HG02571 (cell line): Measurements from ENCODE around the gene P2RX4.
"Not testable (repeated sequence)": the region's sequence is repeated elsewhere in the genome, so short reads cannot be mapped to it uniquely, and the experiment has no call there.

Experiments used
- ATAC-seq: cut with Tn5 transposase; IDR thresholded peaks from one replicate; pipeline ENCODE4 v1.9.1; 2021; ENCODE audit warnings: mild to moderate bottlenecking, moderate library complexity; ENCODE audit not compliant: unreplicated experiment

P2RX4 gene

DNA sequence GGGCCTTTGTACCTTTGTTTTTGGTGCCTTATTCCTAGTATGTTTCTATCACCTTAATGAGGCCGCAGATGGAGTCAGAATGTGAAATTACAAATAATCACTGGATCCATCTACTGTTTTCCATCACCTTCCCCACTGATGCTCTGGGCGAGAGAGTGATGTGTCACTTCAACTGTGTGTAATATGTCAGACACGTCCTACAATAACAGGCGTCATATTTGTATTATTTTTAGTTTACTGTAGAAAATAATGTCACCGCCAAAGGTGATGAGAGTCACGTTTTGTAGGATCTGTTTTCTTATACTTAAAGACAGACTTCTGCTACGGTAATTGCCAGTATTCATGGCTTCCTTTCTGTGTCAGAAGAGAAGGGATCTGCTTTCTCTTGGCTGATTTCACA is 22.4 kb upstream of the P2RX4 start:
- no peak for ATAC-seq

DNA sequence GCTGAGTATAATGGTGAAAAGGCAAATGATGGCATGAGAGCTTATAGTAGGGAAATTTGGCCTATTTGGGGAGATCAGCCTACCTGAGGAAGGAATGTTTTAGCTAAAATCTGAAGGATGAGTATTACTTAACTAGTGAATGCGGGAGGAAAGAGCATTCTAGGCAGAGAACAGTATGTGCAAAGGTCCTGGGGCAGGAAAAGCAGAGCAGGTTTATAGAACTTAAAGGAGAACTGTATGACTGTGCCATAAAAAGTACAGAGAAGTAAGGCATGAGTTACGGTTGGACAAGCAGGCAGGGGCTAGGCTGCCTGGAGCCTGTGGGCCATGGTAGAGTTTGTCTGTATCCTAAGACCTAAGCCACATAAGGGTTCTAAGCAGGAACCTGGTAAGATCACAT is 21.7 kb upstream of the P2RX4 start:
- no peak for ATAC-seq

DNA sequence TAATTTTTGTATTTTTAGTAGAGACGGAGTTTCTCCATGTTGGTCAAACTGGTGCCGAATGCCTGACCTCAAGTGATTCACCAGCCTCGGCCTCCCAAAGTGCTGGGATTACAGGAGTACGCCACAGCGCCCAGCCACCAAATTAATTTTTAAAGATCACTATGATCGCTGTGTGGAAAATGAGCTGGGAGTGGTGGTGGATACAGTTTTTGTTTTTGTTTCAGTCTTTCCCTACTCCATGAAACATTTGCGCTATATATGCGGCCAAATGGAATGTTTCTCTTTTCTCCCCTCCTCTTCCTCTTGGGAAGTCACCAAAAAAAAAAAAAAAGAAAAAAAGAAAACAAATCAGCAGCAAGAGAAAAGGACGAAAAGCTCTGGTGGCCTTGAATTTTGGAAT is 20.8 kb upstream of the P2RX4 start:
- ATAC-seq: no peak

DNA sequence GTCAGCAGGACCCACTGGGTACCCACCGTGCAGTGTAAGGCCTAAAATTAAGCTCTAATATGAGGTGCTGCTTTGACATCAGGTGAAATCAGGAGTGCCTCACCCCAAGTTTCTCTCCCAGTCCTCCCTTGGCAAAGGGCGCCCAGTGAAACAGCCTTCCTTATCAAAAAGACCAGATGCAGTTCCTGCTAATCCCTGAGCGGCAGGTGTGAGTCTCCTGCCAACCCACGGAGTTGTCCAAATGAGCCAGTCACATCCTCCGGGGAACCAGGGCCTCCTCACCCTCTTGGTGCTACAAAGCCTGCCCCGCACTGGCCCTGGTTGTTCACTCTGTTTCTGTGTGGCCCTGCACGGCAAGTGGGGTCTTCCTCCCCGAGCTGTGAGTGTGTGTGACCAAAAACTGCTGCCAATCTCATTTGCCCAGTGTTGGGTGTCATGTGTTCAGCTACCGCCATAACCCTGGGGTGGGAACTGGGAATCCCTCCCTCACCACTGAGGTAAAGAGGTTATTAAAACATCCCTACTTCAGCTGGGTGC is 20.2 kb upstream of the P2RX4 start:
- no peak for ATAC-seq

DNA sequence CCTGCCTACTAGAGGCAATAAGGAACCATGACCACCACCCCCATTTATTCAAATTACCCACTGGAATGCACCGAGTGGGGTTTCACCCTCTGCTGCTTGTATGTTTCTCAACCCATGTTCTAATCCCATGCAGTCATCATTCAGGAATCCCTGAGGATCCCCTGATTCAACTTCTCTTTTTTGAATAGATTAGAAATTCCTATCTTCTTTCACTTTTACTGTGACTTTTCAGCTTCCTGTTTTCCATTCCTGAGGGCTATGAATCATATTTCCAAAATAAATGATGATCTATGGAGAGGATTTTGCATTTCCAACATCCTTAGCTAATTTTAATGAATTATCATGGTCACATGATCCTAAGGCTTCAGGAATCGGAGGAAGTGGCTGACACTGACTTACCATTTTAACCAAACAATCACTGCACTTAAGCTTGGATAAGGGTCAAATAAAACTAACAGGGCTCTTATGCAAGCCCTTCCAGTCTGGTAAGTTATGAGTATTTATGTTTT is 19.4 kb upstream of the P2RX4 start:
- no peak for ATAC-seq

DNA sequence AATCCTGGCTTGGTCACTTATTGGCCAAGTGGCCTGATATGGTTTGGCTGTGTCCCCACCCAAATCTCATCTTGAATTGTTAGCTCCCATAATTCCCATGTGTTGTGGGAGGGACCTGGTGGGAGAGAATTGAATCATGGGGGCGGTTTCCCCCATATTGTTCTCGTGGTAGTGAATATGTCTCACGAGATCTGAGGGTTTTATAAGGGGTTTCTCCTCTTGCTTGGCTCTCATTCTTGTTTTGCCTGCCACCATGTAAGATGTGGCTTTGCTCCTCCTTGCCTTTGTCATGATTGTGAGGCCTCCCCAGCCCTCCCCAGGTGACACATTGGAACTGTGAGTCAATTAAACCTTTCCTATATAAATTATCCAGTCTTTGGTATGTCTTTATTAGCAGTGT is 18.8 kb upstream of the P2RX4 start:
- ATAC-seq: no peak

DNA sequence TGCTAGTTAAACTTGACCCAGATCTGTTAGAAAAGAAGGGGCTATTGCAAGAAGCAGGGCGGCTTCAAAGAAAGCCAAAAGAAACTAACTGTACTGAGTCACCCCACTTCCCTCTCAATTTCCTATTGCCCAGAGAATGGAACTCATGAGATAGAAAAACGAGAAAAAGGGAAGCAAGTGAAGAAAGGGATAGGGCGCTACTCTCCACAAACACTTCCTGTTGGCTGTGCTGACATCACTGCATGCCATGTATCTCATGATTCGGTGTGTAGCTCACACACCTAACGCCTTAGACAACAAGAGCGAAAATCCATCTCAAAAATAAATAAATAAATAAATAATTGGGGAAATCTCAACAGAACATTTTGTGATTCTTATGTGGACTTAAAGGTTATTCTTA is 13.0 kb upstream of the P2RX4 start:
- ATAC-seq: no peak

DNA sequence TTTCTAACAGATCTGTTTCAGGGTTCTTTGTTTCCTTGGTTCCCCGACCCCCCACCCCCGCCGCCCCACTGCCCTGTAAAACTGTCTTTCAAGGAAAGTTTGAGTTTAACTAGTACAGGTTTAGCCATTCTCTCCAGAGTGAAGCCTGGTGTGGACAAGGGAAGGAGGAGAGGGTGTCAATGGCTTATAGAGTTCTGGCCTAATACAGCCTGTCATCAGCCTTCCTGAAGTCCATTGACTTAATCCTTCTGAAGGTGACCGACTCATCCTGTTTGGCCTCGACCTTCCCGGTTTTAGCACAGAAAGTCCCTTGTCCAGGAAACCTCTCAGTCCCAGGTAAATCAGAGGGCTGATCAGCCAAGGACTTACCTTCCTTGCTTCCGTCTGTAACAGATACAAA is 11.0 kb upstream of the P2RX4 start:
- ATAC-seq: no peak

DNA sequence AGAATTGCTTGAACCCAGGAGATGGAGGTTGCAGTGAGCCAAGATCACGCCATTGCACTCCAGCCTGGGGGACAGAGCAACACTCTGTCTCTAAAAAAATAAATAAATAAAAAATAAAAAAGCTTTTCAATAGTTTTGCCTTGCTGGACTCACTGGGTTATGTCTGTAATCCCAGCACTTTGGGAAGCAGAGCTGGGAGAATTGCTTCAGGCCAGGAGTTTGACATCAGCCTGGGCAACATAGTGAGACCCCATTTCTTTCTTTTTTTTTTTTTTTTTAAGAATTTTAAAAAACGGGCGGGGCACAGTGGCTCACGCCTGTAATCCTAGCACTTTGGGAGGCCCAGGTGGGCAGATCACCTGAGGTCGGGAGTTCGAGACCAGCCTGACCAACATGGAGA is 8.8 kb upstream of the P2RX4 start:
- not testable (repeated sequence) for ATAC-seq

DNA sequence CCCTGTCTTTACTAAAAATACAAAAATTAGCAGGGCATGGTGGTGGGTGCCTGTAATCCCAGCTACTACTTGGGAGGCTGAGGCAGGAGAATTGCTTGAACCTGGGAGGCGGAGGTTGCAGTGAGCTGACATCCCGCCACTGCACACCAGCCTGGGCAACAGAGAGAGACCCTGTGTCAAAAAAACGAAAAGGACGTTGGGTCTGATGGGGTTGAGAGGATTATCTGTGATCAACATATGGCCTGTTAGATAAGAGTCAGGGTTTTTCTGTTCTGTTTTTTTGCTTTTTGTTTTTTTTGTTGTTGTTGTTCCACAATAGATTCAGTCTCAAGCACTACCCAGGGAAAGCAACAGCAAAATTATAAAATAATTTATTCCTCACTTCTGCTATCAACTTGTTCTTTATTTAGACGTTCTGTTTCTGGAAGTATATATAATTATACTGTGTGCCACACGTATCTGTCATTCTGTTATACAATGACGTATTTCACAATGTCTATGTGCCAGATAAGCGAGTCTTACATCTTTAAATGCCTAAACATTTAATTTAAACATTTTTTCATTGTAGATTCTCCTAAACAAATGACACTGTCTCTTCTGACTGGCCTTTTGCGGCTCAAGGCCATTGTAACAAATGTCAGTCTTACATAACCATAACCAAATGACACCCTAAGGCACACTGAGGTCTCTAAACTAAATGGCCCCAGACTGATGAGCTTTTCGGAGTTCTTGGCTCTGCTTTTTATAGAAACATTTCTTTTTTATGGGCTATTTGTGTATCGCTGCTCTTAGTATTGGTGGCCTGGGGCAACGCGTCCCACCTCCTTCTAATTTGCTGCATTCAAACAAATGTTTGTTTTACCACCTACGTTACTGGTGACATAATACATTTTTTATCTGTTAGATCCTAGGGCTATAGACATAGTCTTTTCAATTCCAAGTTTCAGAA is 7.2 kb upstream of the P2RX4 start:
- no peak for ATAC-seq

DNA sequence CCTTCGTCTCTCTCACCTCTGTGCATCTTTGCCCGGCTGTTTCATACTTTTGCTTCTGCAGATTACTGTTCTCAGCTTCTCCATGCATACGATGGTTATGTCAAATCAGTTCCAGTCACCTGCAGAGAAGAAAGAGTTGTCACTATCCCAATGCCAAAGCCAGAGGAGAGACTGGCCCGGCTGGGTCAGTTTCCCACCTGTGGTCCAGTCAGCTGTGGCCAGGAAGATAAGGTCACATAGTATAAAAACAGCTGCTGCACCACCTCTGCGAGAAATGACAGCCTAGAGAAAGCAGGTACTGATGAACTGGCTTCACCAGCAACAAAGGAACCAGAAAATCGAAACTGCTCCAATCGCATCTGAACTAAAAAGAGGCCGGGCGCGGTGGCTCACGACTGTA is 6.4 kb upstream of the P2RX4 start:
- ATAC-seq: no peak

DNA sequence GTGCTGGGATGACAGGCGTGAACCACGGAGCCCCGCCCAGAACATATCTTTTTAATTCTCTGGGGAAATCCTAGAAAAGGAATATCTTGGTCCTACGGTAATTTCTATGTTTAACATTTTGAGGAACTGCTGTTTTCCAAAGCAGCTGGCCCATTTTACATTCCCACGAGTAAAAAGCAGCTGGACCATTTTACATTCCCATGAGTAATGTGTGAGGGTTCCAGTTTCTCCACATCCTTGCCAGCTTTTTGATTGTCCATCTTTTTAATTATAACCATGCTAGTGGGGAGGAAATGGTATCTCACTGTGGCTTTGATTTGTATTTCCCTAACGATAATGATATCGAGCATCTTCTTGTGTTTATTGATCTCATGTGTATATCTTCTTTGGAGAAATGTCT is 4.4 kb upstream of the P2RX4 start:
- no peak for ATAC-seq

DNA sequence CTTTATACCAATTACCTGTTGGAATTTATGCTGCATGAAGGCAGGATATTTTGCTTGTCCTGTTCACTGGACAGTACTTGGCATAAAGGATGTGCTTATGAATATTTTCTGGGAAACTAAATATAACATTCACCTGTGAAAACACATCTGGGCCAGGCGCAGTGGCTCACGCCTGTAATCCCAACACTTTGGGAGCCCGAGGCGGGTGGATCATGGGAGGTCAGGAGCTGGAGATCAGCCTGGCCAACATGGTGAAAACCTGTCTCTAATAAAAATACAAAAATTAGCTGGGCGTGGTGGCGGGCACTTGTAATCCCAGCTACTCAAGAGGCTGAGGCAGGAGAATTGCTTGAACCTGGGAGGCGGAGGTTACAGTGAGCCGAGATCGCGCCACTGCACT is 1.4 kb upstream of the P2RX4 start:
- ATAC-seq: not testable (repeated sequence)

DNA sequence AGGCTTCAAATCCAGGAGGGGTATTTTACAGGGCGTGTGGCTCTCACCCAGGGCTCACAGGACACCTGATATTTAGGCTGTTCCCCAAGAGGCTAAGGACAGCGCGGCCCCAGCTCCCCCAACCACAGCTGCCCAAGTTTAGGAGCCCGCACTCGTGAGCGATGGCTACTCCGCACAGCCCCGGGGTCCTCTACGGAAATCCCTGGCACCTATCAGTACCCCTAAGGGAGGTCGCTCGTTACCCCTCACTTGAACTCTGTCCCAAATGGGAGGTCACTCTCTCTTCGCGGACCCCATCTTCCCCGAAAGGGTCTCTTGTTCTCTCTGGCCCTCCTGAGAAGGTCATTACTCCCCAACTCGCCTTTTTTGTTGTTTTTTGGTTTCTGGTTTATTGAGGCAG is 708 bp upstream of the P2RX4 start:
- no peak for ATAC-seq

DNA sequence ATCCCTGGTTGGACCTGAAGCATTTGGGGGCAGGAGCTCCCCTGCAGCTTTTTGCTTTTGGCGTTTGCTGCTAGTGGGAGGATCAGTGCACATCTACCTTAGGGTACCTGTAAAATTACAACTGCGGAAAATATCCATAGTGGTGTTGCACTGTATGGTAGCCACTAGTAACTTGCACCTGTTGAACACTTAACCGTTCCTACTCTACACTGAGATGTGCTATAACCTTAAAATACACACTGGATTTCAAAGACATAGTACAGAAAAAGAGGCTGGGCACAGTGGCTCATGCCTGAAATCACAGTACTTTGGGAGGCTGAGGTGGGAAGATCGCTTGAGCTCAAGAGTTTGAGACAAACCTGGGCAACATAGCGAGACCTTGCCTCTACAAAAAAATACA is 2.9 kb downstream of the P2RX4 start:
- ATAC-seq: no peak

DNA sequence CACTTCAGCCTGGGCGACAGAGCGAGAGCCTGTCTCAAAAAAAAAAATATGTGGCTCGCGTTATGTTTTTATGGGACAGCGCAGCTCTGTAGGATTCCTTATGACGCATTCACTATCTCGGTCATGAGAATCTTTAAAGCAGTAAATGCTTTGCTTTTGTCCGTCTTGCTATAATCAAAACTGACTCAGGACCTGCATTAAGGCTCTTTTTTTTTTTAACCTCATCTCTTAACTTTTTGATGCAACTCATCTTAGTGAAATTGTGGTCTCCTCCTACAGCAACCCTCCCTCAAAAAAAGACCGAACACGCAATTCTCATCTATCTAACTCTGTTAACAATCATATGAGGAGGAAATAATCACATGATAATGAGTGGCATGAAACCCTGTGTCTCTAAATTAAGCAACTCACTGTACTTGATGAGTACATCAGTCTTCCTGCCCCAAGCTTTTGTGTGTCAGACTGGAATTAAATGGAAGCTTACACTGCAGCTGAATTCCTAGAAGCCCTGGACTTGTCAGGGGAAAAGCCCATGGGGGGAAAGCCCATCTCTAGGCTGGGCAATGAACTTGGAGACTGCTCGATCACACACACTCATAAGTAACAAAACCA is 4.3 kb downstream of the P2RX4 start:
- no peak for ATAC-seq

DNA sequence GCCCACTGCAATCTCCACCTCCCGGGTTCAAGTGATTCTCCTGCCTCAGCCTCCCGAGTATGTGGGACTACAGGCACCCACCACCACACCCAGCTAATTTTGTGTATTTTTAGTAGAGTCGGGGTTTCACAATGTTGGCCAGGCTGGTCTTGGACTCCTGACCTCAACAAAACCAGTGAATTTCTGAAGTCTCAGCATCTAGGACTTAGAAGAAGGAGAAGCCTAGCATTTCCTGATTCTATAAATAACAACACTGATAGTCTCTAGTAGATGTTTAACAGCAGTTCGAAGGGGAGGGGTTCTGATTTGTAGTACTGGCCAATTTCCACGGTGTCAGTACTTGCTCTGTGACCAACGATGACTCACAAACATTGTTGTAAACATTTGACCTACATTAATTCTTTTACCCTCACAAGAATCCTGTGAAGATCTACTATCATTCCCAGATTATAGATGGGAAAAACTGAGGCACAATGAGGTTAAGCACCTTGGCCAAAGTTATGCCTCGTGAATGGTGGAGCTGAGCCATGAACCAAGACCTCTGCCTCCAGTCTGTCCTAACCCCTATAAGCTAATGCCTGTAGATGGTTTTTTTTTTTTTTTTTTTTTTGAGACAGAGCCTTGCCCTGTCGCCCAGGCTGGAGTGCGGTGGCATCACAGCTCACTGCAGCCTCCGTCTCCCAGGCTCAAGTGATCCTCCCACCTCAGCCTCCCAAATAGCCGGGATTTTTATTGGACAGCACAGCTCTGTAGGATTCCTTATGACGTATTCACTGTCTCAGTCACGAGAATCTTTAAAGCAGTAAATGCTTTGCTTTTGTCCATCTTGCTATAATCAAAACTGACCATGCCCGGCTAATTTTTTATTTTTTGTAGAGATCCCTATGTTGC is 5.2 kb downstream of the P2RX4 start:
- ATAC-seq: no peak

DNA sequence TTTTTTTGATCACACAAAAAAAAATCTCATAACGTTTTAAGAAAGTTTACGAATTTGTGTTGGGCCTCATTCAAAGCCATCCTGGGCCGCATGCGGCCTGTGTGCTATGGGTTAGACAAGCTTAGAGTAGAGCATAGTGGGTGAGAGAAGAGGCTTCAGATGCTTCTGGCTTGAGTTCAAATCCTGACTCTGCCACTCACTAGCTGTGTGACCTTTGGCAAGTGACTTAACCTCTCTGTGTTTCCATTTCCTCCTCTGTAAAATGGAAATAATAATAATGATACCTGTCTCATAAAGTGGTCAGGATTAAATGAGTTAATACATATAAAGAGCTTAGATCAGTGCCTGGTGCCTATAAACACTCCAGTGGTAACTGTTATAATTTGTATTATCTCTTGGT is 6.2 kb downstream of the P2RX4 start:
- ATAC-seq: no peak

DNA sequence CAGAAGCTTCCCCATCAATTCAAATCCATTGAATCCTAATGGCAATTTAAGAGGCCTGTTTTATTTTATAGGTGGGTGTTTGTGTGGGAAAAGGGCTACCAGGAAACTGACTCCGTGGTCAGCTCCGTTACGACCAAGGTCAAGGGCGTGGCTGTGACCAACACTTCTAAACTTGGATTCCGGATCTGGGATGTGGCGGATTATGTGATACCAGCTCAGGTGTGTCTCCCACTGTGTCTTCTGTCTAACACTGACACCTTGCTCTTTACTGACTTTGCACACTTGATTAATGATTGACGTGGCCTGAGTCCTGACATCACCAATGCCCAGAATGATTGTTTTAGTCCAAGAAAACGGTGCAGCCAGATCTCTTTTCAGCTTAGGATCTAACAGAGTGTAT is 7.1 kb downstream of the P2RX4 start:
- ATAC-seq: no peak

DNA sequence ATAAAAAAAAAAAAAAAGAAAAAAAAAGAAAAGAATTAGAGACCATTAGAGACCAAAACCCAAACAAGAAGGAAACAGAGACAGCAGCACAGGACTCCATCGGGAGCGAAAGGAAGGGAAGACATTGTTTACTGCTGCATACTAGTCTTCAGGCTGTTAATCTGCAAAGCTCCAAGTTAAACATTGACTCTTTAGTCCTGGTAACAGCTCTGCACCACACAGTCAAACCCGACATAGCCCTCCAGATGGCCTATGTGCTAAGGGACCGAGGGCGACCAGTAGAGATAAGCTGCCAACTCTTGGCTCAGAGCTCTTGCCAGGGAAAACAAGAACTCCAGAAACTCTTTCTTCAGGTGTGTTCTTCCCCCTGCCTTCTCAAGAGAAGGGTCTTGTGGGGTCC is 7.8 kb downstream of the P2RX4 start:
- no peak for ATAC-seq
